NCI-H1048 (cell line): Measurements from ENCODE around the gene PHACTR1.
"Not testable (repeated sequence)": the region's sequence is repeated elsewhere in the genome, so short reads cannot be mapped to it uniquely, and the experiment has no call there.

Experiments
- DNase-seq: peaks from one replicate; lab custom pipeline; 2025; lab: John Stamatoyannopoulos, UW

The PHACTR1 gene

DNA sequence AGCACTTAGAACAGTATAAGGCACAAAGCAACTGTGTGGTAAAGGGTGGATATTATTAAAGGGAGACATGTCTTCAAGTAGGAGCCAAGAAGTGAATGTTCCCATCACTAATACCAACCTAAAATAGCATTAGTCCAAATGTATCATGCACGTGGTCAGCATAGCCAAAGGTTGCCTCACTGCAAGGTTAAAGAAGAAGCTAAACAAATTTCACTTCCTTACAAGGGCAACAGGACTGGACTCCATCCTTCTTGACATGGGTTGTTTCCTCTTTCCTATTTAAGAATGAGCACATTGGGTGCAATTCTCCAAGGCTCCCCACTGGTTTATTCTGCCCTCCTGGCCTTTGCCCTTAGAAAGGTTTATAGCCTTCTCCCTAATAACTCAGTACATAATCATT is 186.7 kb downstream of the PHACTR1 start:
- no peak for DNase-seq

DNA sequence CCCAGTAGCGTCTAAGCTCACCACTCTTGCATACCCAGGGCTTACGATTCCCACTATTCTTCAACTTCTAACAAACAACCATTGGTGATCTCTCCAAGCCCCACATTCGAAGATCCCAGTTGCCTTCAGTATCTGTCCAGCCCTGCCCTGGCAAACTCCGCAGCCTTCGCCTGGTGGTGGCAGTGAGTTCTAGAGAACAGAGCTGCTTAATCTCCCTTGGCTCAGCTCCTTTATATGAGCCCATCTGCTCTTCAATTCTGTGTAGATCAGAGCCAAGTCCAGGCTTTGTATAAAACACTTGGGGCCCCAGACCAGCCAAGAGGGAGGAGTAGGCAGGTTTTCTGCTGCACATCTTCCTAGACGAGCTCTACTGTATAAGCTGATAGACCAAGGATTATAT is 193.3 kb downstream of the PHACTR1 start:
- DNase-seq, result no peak

DNA sequence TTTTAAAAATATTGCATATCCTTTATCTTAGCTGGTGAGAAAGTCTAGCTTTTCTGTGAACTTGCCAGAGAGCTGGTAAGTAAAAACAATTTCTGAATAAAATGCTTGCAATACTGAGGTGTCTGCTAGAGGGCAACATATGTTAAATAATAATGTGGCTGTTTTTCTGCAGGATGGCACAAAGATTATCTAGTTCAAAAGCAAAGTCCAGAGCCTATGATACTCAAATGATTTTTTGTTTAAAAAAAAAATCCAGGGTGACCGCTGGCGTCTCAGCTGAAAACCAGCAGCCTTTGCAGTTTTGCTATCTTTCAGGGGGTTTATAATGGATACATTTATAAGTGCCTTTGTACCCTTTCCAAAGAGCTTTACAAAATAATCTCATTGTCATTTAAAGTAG is 194.9 kb downstream of the PHACTR1 start:
- DNase-seq, result peak; percentile 25

DNA sequence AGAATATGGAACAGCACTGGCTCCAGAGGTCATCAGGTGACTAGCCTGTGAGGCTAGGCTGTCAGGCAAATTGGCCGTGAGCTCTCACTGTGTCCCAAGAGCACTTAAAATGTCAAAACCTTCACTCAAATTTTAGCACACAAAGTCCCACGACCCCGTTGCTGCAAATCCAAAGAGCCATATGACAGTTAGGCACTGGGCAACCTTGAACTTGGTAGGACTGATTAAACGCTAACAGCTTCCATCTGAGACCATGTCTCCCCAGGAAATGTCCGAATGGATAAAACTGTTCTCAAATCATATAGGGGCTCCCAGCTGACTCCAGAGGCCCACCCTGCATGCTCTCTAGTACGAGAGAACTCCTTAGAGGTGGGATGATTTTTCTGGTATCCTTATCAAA is 196.6 kb downstream of the PHACTR1 start:
- DNase-seq, result no peak

DNA sequence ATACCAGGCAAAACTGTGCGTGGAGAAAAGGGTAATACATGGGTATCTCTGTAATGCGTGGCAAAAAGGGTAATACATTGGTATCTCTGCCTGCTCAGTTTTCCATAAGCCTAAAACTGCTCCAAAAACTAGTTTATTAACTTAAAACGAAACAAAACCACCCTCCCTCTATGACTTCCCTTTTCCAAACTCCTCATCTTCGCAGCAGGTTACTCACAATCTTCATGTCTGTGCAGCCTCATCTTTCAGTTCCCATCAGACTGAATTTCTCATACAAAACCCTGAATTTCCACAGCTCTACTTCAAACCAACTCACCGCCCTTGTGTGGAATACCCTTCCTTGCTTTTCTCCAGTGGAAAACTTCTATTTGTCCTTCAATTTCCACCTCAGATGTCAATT is 199.4 kb downstream of the PHACTR1 start:
- DNase-seq, result no peak

DNA sequence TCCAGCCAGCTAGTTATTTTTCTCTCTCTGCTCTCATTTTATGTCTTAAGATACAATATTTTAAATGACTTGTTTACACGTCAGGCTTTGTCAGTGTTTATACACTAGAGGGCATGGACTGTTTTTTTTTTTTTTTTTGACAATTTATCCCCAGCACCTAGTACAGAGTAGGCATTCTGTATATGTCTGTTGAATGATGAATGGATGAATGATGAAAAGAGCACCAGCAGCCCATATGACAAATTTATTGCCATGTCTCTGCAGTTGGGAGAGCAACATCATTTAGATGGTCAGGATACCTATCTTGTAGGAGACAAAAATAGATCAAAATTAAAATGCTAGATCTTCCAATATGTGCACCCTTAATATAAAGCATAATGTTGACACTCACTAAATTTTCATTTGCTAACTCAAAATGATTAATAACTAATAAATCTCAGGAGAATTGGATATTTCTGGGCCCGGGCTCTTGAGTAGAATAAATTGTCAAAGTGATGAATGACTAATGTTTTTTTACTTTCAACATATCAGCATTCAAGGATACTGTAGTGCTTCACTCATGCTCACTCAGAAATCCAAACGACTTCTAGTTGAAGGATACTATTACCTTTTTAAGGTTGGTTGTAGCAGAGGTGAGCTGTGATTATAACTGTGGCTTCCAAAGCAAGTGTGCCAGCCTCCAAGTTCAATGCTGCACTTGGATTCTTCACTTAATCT is 200.0 kb downstream of the PHACTR1 start:
- no peak for DNase-seq

DNA sequence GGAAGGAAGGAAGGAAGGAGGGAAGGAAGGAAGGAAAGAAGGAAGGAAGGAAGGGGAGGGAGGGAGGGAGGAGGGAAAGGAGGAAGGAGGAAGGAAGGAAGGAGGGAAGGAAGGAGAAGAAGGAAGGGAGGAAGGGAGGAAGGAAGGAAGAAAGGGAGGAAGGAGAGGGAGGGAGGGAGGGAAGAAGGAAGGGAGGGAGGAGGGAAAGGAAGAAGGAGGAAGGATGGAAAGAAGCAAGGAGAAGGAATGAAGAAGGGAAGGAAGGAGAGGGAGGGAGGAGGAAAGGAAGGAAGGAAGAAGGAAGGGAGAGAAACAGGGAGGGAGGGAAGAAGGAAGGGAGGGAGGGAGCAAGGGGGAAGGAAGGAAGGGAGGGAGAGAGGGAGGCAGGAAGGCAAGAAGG is 204.9 kb downstream of the PHACTR1 start:
- DNase-seq, result no peak

DNA sequence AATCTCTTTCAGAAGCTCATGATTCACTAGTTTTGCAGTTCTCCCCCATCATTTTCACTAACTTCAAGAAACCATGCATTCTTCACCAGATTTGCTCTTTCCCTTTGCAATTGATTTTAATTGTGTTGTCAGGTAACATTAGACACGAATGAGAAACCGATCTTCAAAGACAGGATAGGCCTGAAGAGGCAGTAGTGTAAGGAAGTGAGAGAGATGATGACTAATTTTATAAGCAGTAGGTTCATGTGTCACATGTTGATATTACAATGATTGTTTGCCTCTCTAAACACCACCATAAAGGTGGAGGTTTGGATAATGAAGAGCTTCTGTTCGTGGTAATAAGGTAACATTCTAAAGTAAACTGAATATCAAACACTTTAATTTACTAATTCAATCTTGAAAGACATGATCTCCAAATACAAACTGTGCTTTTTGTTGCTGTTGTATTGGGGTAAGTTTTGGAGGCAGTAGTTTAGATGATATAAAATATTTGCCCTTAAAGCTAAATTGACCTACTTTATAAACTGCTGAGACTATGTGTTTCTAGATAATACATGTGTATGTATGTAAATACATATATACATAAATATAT is 207.2 kb downstream of the PHACTR1 start:
- no peak for DNase-seq

DNA sequence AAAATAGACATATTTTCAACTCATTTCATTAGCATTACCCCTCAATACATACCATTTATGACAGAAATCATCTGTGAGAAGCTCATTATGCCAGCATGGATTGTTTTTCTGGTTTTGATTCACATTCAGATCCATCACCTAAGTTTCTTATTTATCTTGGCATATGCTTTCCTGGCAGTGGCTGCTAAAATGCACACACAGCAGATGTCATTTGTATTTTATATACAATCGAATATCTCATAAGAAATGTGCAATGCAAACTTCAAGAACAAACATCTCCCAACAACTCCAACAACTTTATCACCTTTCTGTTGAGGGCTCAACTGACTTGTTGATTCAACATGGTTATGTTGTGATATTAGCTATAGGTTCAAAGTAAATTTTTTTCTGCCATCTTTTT is 208.3 kb downstream of the PHACTR1 start:
- DNase-seq, result no peak

DNA sequence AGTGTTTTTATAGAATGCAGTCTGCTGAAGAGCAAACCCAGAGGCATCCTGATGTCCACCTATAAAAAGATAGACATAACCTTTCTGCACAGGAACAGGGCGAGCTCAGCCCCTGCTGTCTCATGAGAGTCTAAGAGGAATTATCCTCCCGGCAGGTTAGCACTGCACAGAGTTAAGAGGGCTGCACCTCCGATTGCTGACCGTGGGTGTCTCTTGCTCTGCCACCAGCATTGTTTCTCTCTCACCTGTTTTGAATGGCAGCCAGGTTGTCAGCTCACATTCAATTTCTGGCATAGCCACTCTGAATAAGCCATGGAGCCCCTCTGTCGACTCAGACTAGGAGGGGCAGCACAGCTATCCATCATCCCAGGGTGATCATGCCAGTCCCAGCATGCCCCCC is 211.2 kb downstream of the PHACTR1 start:
- no peak for DNase-seq

DNA sequence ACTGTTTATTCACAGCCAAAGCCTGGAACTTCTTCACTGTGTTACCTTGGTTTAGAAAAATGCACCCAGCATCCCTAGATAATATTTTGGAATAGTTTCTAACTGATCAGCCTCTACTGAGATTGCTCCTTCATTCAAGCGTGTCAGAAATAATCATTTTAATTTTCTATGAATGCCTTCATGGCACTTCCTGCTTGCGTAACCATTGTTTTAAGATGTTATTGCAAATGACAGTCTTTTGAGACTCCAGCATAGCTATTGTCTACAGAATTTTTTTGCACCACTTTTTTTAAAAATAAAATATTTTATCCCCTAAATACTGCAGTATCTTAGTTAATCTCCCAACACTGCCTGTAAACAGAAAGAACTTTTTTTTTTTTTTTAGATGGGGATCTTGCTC is 213.1 kb downstream of the PHACTR1 start:
- DNase-seq, result no peak

DNA sequence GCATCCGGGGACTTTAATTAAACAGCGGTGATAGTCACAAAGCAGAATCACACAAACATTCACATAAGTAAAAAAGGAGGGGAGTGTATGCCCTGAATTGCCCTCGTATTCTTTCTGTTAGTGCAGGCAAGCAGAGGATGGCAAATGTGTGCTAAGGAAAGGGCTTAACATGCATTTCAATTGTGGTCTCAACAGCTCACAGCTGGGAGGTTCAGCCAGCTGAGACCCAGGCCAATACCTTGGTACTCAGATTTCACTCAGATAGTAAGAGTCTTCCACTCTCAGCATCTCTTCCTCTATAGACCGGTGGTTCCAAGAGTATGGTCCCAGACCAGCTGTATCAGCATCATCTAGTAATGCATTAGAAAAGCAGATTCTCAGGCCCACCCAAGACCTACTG is 215.1 kb downstream of the PHACTR1 start:
- no peak for DNase-seq

DNA sequence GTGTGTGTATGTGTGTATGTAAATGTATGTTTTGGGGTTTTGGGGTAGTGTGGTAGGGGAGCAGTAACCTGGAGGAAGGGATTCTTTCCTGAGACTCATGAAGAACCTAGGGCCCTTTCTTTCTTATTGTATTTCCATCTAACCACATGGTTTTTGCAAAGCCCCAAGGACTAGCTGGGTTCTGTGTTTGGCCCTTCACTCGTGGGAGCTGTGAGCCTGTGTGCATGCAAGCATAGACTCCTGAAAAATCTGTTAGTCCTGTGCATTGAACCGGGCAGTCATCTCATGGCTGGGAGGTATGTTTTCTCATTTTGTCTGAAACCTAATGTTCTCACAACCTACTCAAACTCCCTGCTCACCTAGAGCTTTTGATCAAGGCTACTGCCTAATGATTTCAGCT is 219.1 kb downstream of the PHACTR1 start:
- no peak for DNase-seq

DNA sequence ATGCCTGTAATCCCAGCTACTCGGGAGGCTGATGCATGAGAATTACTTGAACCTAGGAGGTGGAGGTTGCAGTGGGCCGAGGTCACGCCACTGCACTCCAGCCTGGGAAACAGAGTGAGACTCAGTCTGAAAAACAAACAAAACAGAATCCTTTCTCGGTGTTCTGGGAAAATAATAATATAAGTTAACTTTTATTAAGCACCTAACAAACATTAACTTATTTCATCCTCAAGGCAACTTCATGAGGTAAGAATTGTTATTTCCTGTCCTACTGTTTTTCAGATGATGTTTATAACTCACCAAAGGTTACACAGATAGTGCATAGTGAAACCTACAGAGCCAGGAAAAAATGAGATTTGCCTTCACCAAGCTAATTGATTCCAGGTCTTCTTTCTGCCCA is 221.4 kb downstream of the PHACTR1 start:
- no peak for DNase-seq

DNA sequence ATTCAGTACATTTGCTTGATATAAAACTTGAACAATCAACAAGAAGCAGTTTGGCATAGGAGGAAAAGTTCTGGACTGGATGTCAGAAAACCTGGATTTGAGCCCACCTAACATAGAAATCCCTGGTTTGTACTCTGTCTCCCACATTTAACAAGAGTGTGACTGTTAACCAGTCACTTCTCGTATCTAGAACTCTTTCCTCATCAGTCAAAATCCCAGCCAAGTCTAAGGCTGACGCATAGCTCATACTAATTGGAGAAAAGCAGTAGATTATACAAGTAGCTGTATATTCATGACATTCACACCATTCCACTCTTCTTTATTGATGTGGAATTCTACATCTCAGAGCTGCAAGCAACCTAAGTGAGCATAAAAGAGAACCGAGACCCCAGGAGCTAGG is 222.7 kb downstream of the PHACTR1 start:
- no peak for DNase-seq

DNA sequence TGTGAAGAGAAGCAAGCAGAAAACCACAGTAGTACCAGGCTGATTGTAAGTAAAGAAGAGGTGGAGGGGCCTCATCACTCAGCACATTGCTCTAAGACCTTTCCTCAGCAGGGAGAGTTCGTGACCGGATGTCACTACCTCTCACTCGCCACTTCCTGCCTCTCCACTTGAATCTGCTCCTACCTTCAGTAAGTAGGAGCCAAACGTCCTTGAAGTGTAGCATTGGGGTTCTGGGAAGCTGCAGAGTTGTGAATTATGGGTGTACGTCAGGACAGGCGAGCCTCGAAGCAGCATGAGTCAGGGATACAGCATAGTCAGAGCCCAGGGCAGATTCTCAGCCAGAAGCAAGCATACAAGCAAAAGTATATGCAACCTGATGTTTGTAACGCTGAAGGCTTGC is 224.9 kb downstream of the PHACTR1 start:
- DNase-seq, result no peak

DNA sequence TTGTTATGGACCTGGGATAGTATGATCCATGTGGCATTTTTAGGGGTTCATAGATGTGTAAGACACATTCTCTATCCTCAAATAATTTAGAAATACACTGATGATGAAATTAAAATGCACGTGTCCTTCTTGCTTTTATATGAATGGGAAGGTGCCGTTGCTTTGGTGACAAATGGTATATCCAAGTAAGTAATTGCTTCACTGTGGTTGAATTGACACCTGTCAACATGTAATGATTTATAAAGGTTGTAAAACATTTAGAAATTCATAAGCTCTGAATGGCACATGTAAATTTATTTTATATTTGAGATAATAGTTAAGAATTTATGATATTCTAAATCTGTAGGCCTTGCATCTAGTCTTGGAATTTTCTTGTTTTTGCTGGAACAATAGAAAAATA is 227.0 kb downstream of the PHACTR1 start:
- DNase-seq, result no peak

DNA sequence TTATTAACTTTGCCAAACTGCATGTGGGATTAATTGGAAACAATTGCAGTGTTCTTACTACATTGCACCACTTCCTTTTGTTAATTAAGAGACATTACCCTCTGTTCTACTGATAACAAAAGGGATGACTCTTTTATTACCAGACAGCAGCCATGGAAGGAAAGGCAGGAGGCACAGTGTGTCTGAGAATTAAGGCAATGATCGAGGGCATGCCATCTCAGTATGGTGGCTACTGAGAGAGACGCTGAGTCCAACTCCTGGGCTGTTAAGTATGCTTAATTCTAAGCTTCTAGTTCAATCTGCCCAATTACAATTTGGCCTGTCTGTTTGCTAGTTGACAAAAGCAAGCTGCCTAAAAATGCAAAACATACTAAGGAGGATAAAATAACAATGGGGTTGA is 227.4 kb downstream of the PHACTR1 start:
- no peak for DNase-seq

DNA sequence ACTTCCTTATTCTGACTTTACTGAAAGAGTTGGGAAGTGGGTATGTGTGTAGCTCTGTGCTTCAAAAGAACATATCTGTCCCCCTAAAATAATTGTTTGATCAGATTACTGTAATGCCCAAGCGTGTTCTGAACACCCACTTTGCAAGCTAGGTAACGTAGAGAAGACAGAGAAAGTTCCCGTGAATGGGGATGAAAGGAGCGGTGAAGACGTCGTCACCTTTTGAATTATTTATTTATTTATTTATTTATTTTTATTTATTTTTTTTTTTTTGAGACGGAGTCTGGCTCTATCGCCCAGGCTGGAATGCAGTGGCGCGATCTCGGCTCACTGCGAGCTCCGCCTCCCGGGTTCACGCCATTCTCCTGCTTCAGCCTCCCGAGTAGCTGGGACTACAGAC is 228.0 kb downstream of the PHACTR1 start:
- DNase-seq, result not testable (repeated sequence)

DNA sequence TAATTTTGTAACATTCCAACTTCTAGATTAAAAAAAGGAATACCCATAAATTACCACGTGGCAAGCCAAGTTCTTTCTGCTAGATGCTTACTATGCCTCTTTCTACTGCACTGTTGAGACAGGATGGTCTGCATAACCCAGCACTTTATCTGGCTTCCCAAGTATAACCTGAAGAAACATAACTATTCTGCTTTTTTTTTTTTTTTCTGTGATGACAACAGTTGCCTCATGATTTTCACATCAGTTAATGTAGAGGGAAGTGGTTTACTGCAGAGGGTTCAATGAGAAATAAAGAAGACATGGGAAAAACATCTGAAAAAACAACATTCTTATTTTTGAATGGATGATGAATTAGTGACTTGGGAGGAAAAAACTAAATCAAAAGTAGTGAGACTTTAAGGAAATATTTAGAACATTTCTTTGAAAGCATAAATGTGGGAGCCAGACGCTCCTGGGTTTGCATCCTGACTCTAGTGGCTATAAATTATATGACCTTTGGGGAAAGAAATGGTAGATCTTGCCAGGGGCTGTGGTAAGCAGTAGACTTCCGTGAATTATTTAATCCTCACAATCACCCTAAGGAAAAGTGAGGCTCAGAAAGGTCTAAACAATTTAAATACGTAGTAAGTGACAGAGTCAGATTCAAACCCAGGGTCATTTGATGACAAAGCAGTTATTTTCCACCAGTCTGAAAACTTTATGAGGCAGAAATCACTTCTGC is 230.7 kb downstream of the PHACTR1 start:
- DNase-seq, result no peak

DNA sequence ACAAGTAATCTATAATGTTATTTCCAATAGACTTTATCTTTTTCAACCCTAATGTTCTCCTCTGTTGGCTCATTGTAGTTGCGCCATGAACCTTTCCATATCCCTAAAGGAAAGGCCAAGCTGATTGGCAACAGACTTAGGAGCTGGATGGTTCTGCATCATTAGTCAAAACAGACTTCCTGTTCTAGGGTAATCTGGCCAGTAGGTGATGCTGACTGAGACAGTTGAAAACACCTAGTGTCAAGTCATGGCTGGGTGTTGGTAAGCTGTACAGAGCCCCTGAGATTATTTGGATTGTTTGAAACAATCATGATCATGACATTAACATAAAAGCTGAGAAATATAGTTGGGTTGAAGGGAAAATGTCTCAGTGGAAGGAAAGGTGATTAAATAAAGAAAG is 231.4 kb downstream of the PHACTR1 start:
- no peak for DNase-seq

DNA sequence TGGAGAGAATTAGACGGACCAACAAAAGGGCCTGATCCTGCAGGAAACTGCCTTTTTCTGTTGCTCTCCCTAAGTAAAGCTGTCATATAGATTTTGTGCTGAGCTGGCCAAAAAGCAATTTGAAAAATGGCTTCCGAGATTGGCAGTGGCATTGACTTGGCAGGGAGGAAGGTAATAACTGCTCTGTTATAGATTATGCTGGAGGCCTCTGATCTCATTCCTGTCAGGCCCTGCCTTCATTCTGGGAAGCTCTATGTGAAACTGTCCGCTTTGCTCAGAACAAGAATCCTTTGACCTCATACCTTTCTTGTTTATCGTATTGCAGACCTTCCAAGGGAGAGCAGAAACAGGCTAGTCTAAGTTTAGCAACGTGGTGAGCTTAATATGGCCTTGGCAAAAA is 234.4 kb downstream of the PHACTR1 start:
- DNase-seq, result no peak

DNA sequence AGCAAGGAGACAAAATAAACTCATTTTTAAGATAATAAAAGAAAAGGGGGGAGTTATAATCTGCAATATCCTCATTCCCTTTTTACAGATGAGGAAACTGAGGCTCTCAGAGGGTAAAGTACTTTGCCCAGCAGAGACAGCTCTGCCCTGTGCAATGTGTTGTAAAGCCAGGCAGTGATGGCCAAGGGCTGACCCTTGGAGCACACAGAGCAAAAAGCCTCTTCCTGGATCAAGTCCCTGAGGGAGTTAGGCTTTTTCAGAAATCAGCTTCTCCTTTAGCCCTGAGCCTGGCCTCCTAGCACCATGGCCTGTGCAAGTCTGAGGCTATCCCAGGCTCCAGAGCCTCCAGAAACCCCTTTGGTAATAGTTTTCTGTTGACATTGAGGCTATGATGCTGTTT is 234.8 kb downstream of the PHACTR1 start:
- DNase-seq, result no peak

DNA sequence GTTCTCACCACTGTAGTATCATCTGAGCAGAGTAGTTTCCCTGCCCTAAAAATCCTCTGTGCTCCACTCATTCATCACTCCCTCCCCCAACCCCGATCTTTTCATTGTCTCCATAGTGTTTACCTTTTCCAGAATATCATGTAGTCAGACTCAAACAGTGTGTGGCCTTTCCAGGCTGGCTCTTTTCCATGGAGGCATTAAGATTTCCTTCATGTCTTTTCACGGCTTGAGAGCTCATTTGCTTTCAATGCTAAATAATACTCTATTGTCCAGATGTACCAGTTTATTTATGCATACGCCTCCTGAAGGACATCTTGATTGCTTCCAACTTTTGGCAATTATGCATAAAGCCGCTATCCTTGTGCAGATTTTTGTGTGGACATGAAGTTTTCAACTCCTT is 235.8 kb downstream of the PHACTR1 start:
- no peak for DNase-seq
